Suprapubic skin (tissue), 3 donors: Measurements from ENCODE around the gene AMPD3.

Source experiments
- CTCF ChIP-seq, 2 donors: fragments of 200-600 bp in 1 of 2; fragments of 450-650 bp in 1 of 2; sonication (generic) in 1 of 2; IDR thresholded peaks; one replicate each; pipeline ENCODE4 v1.5.1; 2016 to 2019; ENCODE audit warnings: antibody characterized with exemption in 2 of 2, mild to moderate bottlenecking in 1 of 2, moderate library complexity in 1 of 2
- EP300 ChIP-seq: sonication (generic); formaldehyde crosslinking; IDR thresholded peaks from one replicate; pipeline ENCODE4 v1.6.1; 2017; ENCODE audit warnings: antibody characterized with exemption

GRCh38 chr11:10493041-10493663 is 38.1 kb downstream of the AMPD3 start:
- TF ChIP-seq CTCF (IDR thresholded peaks at IDR 0.05) (no peak), EP300 (no peak)
